Measurements from ENCODE around the gene BHLHA15. TPM values are rescaled to one million over a fixed set of nuclear protein-coding genes. Genes with fewer than 3 reads are reported as not detected.

BHLHA15 gene
- total RNA-seq, 6 experiments from 2014 or later = 0.33 TPM; not detected in 5

GRCh38 chr7:98166668-98166970 lies 44.6 kb upstream of the BHLHA15 start:
- no peak for TF ChIP-seq CTCF (IDR thresholded peaks at IDR 0.05)
- H3K36me3 Mint-ChIP-seq (ENCODE audit: low read depth) = no peaks in the 10 kb centered on the region

GRCh38 chr7:98167653-98168052 lies 43.6 kb upstream of the BHLHA15 start:
- Mint-ChIP-seq H3K27ac (no peak overlapping the region), H3K27me3 (ENCODE audit: insufficient read depth) (no peaks in the 10 kb centered on the region; the same call in none of the 2 replicates), H3K4me1 (ENCODE audit: low read depth) (peaks cover 25% of the 10 kb centered on the region), H3K4me3 (no peak overlapping the region), H3K9me3 (no peaks in the 10 kb centered on the region), H3K36me3 (ENCODE audit: low read depth) (no peaks in the 10 kb centered on the region)
- no peak for TF ChIP-seq CTCF (IDR thresholded peaks at IDR 0.05)
- DNase-seq = no peak

More at GRCh38 chr7:98166668-98166970, 44.6 kb upstream of the BHLHA15 start:
- Mint-ChIP-seq H3K4me1 (ENCODE audit: low read depth) (peaks cover 27% of the 10 kb centered on the region), H3K4me3 (no peak overlapping the region), H3K27ac (no peak overlapping the region), H3K9me3 (no peaks in the 10 kb centered on the region), H3K27me3 (ENCODE audit: insufficient read depth) (no peaks in the 10 kb centered on the region; the same call in none of the 2 replicates)
- DNase-seq = no peak

GRCh38 chr7:98168181-98168903 lies 42.9 kb upstream of the BHLHA15 start:
- peak; percentile 43 for DNase-seq
- peak; percentile 94 for TF ChIP-seq CTCF (IDR thresholded peaks at IDR 0.05)
- Mint-ChIP-seq H3K9me3 (no peaks in the 10 kb centered on the region), H3K27me3 (ENCODE audit: insufficient read depth) (no peaks in the 10 kb centered on the region; the same call in none of the 2 replicates), H3K4me1 (ENCODE audit: low read depth) (peaks cover 19% of the 10 kb centered on the region), H3K4me3 (no peak overlapping the region), H3K36me3 (ENCODE audit: low read depth) (no peaks in the 10 kb centered on the region), H3K27ac (no peak overlapping the region)

GRCh38 chr7:98168904-98169621 lies 42.2 kb upstream of the BHLHA15 start:
- Mint-ChIP-seq H3K4me1 (ENCODE audit: low read depth) (peaks cover 11% of the 10 kb centered on the region), H3K9me3 (no peaks in the 10 kb centered on the region), H3K36me3 (ENCODE audit: low read depth) (no peaks in the 10 kb centered on the region), H3K4me3 (no peak overlapping the region), H3K27me3 (ENCODE audit: insufficient read depth) (no peaks in the 10 kb centered on the region; the same call in none of the 2 replicates), H3K27ac (no peak overlapping the region)
- TF ChIP-seq CTCF (IDR thresholded peaks at IDR 0.05) = peak; percentile 61
- no peak for DNase-seq

DNA sequence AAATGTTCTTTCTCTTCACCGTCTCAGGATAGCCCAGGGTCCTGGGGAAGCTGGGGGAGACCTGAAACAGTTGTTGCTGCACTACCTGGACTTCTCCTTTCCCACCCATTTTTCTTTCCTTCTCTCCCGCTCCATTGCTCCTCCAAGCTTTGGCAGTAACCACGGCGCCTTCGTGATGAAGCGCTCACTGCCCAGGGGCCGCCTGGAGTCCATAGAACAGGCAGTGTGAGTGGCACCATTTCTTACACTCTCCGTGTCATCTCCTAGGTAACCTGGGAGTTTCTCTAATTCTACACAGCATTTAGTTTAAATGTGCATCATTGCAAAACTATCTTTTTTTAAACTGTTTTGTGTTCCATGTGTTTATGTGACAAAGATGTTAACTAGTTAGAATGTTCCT lies 40.3 kb upstream of the BHLHA15 start:
- H3K4me1 Mint-ChIP-seq (ENCODE audit: low read depth) = no peaks in the 10 kb centered on the region
- H3K36me3 Mint-ChIP-seq (ENCODE audit: low read depth) = no peaks in the 10 kb centered on the region
- H3K27ac Mint-ChIP-seq = no peak overlapping the region
- H3K4me3 Mint-ChIP-seq = no peak overlapping the region
- no peaks in the 10 kb centered on the region; the same call in 1 of the 2 replicates for H3K27me3 Mint-ChIP-seq (ENCODE audit: insufficient read depth)
- H3K9me3 Mint-ChIP-seq = no peaks in the 10 kb centered on the region
- DNase-seq = no peak
- TF ChIP-seq CTCF (IDR thresholded peaks at IDR 0.05) = no peak

Data from HFFc6 (cell line).